BLaER1 (cell line): Measurements from ENCODE around the gene RGMB.

Source experiments
- H3K27ac ChIP-seq: shearing (Covaris generic); formaldehyde crosslinking; 2 replicates; pipeline ENCODE4 v1.8.1; 2022
- H3K27me3 ChIP-seq: shearing (Covaris generic); formaldehyde crosslinking; 2 replicates; pipeline ENCODE4 v1.8.1; 2022
- H3K36me3 ChIP-seq: shearing (Covaris generic); formaldehyde crosslinking; 2 replicates; pipeline ENCODE4 v1.8.1; 2022
- H3K4me1 ChIP-seq: shearing (Covaris generic); formaldehyde crosslinking; 2 replicates; pipeline ENCODE4 v1.8.1; 2022
- H3K4me2 ChIP-seq: shearing (Covaris generic); formaldehyde crosslinking; 2 replicates; pipeline ENCODE4 v1.8.1; 2022
- H3K4me3 ChIP-seq: shearing (Covaris generic); formaldehyde crosslinking; 2 replicates; pipeline ENCODE4 v1.8.1; 2022
- H3K9ac ChIP-seq: shearing (Covaris generic); formaldehyde crosslinking; 2 replicates; pipeline ENCODE4 v1.8.1; 2022
- H3K9me3 ChIP-seq: shearing (Covaris generic); formaldehyde crosslinking; 2 replicates; pipeline ENCODE4 v1.8.1; 2022
- H4K20me1 ChIP-seq: shearing (Covaris generic); formaldehyde crosslinking; 2 replicates; pipeline ENCODE4 v1.8.1; 2022
- Cebpa-rat ChIP-seq: shearing (Covaris generic); IDR thresholded peaks from 2 replicates; pipeline ENCODE4 v1.8.1; 2022

The RGMB gene

GRCh38 chr5:98772415-98773213 is 849 bp upstream of the RGMB start:
- H3K4me2 ChIP-seq, result peak overlapping the region; percentile 91
- peak overlapping the region; percentile 84 for H3K9ac ChIP-seq
- H3K27me3 ChIP-seq, result peaks cover 17% of the 10 kb centered on the region; the same call in 1 of the 2 replicates
- peaks cover 46% of the 10 kb centered on the region for H3K4me1 ChIP-seq
- H3K9me3 ChIP-seq, result no peaks in the 10 kb centered on the region
- H3K27ac ChIP-seq, result peak overlapping the region; percentile 66; the same call in 1 of the 2 replicates
- no peak for TF ChIP-seq Cebpa-rat
- peaks cover 4% of the 10 kb centered on the region; the same call in 1 of the 2 replicates for H3K36me3 ChIP-seq
- peak overlapping the region; percentile 86 for H3K4me3 ChIP-seq
- peaks cover 39% of the 10 kb centered on the region for H4K20me1 ChIP-seq

GRCh38 chr5:98773214-98773463 is 324 bp upstream of the RGMB start:
- H3K4me3 ChIP-seq, result peak overlapping the region; percentile 86
- H3K27ac ChIP-seq, result peak overlapping the region; percentile 66; the same call in 1 of the 2 replicates
- H3K36me3 ChIP-seq, result peaks cover 4% of the 10 kb centered on the region; the same call in 1 of the 2 replicates
- peak overlapping the region; percentile 84 for H3K9ac ChIP-seq
- peaks cover 46% of the 10 kb centered on the region for H3K4me1 ChIP-seq
- H3K4me2 ChIP-seq, result peak overlapping the region; percentile 91
- peaks cover 44% of the 10 kb centered on the region for H4K20me1 ChIP-seq
- H3K27me3 ChIP-seq, result peaks cover 17% of the 10 kb centered on the region; the same call in 1 of the 2 replicates
- TF ChIP-seq Cebpa-rat, result no peak
- no peaks in the 10 kb centered on the region for H3K9me3 ChIP-seq

- TF ChIP-seq Cebpa-rat, result no peak
- Histone ChIP-seq H4K20me1 (peaks cover 56% of the 10 kb centered on the region), H3K4me3 (peak overlapping the region; percentile 86), H3K36me3 (peaks cover 7% of the 10 kb centered on the region), H3K27me3 (peaks cover 9% of the 10 kb centered on the region; the same call in 1 of the 2 replicates), H3K27ac (peak overlapping the region; percentile 85), H3K4me1 (peaks cover 46% of the 10 kb centered on the region), H3K9me3 (no peaks in the 10 kb centered on the region), H3K9ac (peak overlapping the region; percentile 84), H3K4me2 (peak overlapping the region; percentile 91)
Observed at GRCh38 chr5:98774192-98775033, 950 bp downstream of the RGMB start.

- peak overlapping the region; percentile 86 for H3K4me3 ChIP-seq
- peak overlapping the region; percentile 91 for H3K4me2 ChIP-seq
- no peaks in the 10 kb centered on the region for H3K27me3 ChIP-seq
- H3K36me3 ChIP-seq, result peaks cover 17% of the 10 kb centered on the region
- no peak for TF ChIP-seq Cebpa-rat
- no peaks in the 10 kb centered on the region for H3K9me3 ChIP-seq
- peak overlapping the region; percentile 85 for H3K27ac ChIP-seq
- peak overlapping the region; percentile 84 for H3K9ac ChIP-seq
- H3K4me1 ChIP-seq, result peaks cover 49% of the 10 kb centered on the region
- peaks cover 64% of the 10 kb centered on the region for H4K20me1 ChIP-seq
Observed at GRCh38 chr5:98775246-98776065, 2.0 kb downstream of the RGMB start.

GRCh38 chr5:98776066-98776705 is 2.7 kb downstream of the RGMB start:
- peak overlapping the region; percentile 84 for H3K9ac ChIP-seq
- no peak for TF ChIP-seq Cebpa-rat
- no peaks in the 10 kb centered on the region for H3K27me3 ChIP-seq
- H3K4me1 ChIP-seq, result peaks cover 50% of the 10 kb centered on the region
- peak overlapping the region; percentile 86; the same call in 1 of the 2 replicates for H3K4me3 ChIP-seq
- H3K27ac ChIP-seq, result no peak overlapping the region
- peaks cover 70% of the 10 kb centered on the region for H4K20me1 ChIP-seq
- H3K36me3 ChIP-seq, result peaks cover 25% of the 10 kb centered on the region
- H3K4me2 ChIP-seq, result peak overlapping the region; percentile 91
- H3K9me3 ChIP-seq, result no peaks in the 10 kb centered on the region

- Histone ChIP-seq H3K27me3 (no peaks in the 10 kb centered on the region), H3K9me3 (no peaks in the 10 kb centered on the region), H3K9ac (no peak overlapping the region), H3K4me2 (no peak overlapping the region; the same call in 1 of the 2 replicates), H3K4me1 (peaks cover 42% of the 10 kb centered on the region), H3K27ac (no peak overlapping the region), H3K4me3 (no peak overlapping the region), H4K20me1 (peaks cover 80% of the 10 kb centered on the region), H3K36me3 (peaks cover 36% of the 10 kb centered on the region)
- no peak for TF ChIP-seq Cebpa-rat
Observed at GRCh38 chr5:98777295-98777694, 3.8 kb downstream of the RGMB start.

GRCh38 chr5:98779264-98779877 is 5.9 kb downstream of the RGMB start:
- Histone ChIP-seq H3K4me3 (no peak overlapping the region), H3K27ac (no peak overlapping the region), H3K9me3 (no peaks in the 10 kb centered on the region), H3K4me2 (no peak overlapping the region), H3K27me3 (no peaks in the 10 kb centered on the region), H3K4me1 (peaks cover 36% of the 10 kb centered on the region), H3K9ac (no peak overlapping the region), H3K36me3 (peaks cover 57% of the 10 kb centered on the region), H4K20me1 (peaks cover 93% of the 10 kb centered on the region)
- no peak for TF ChIP-seq Cebpa-rat

- H3K27ac ChIP-seq, result no peak overlapping the region
- no peak overlapping the region for H3K4me3 ChIP-seq
- no peak for TF ChIP-seq Cebpa-rat
- H3K9me3 ChIP-seq, result no peaks in the 10 kb centered on the region
- H3K9ac ChIP-seq, result no peak overlapping the region
- no peaks in the 10 kb centered on the region for H3K27me3 ChIP-seq
- H3K4me2 ChIP-seq, result no peak overlapping the region
- peaks cover 67% of the 10 kb centered on the region for H3K36me3 ChIP-seq
- H4K20me1 ChIP-seq, result peaks cover 93% of the 10 kb centered on the region
- peaks cover 40% of the 10 kb centered on the region for H3K4me1 ChIP-seq
Observed at GRCh38 chr5:98780390-98780789, 6.9 kb downstream of the RGMB start.
